H1 (cell line): ENCODE measurements around the gene CDS2. TPM values are rescaled to one million over a fixed set of nuclear protein-coding genes. Genes with fewer than 3 reads are reported as not detected.

Experiments used
- CTCF ChIA-PET: fragments of 300-600 bp; sonication (Branson Sonifier 250); formaldehyde crosslinking; loops from one replicate; lab custom pipeline; 2021; ENCODE audit not compliant: partially characterized antibody; lab: Charles Lee
- POLR2A ChIA-PET: fragments of 300-600 bp; sonication (Branson Sonifier 250); formaldehyde crosslinking; loops from one replicate; lab custom pipeline; 2021; ENCODE audit warnings: inconsistent platforms; ENCODE audit not compliant: partially characterized antibody; lab: Charles Lee
- DNase-seq, 2 experiments: peaks; one replicate each; pipeline versions ENCODE4 v3.0.0 to v3.0.0-alpha.2; 2010 to 2022; ENCODE audit warnings: low spot score in 2 of 2, low read depth in 1 of 2, mixed read lengths in 1 of 2
- FAIRE-seq: peaks from 2 replicates; lab custom pipeline; 2011; peaks lifted over from hg19 to GRCh38; lab: Jason Lieb, UNC
- H2AFZ ChIP-seq: 2 replicates; pipeline ENCODE4 v1.8.1; 2012; ENCODE audit warnings: low read length, inconsistent platforms
- H2AK5ac ChIP-seq: 2 replicates; pipeline ENCODE4 v1.6.1; 2013; ENCODE audit warnings: low read depth, low read length
- H2BK120ac ChIP-seq: replicated peaks from 2 replicates; pipeline ENCODE3; 2013; ENCODE audit warnings: low read depth, low read length, inconsistent platforms
- H2BK12ac ChIP-seq: 2 replicates; pipeline ENCODE4 v1.6.1; 2013; ENCODE audit warnings: low read depth, low read length
- H2BK15ac ChIP-seq: 2 replicates; pipeline ENCODE4 v1.6.1; 2013; ENCODE audit warnings: low read length
- H2BK20ac ChIP-seq: 2 replicates; pipeline ENCODE4 v1.6.1; 2013; ENCODE audit warnings: low read length
- H2BK5ac ChIP-seq: 2 replicates; pipeline ENCODE4 v1.6.1; 2013; ENCODE audit warnings: low read depth, low read length
- H3K14ac ChIP-seq: 2 replicates; pipeline ENCODE4 v1.6.1; 2013; ENCODE audit warnings: inconsistent platforms; ENCODE audit not compliant: insufficient read length
- H3K18ac ChIP-seq: 2 replicates; pipeline ENCODE4 v1.6.1; 2013; ENCODE audit warnings: low read length; ENCODE audit errors: extremely low read depth
- H3K23ac ChIP-seq: 2 replicates; pipeline ENCODE4 v1.6.1; 2013; ENCODE audit warnings: inconsistent platforms; ENCODE audit not compliant: insufficient read length
- H3K23me2 ChIP-seq: 2 replicates; pipeline ENCODE4 v1.6.1; 2013; ENCODE audit warnings: low read depth, low read length
- H3K27ac ChIP-seq: 2 replicates; pipeline ENCODE4 v1.6.1; 2011; ENCODE audit warnings: low read depth, low read length, inconsistent platforms
- H3K27me3 ChIP-seq, 4 experiments: replicated peaks in 1 of 4; 1 replicate in 1 of 4; 2 replicates in 3 of 4; pipeline versions ENCODE4 v1.6.1 to v1.8.1; 2011 to 2013; ENCODE audit warnings: low read length in 3 of 4, mild to moderate bottlenecking in 3 of 4, inconsistent platforms in 2 of 4, mixed read lengths in 2 of 4, moderate library complexity in 1 of 4; ENCODE audit not compliant: control insufficient read depth in 3 of 4, insufficient read depth in 3 of 4; ENCODE audit errors: extremely low read depth in 1 of 4
- H3K36me3 ChIP-seq, 4 experiments: 2 replicates each; pipeline versions ENCODE4 v1.6.1 to v1.8.1; 2011 to 2013; ENCODE audit warnings: mild to moderate bottlenecking in 4 of 4, low read length in 3 of 4, moderate library complexity in 2 of 4, control low read depth in 1 of 4, inconsistent platforms in 1 of 4; ENCODE audit not compliant: insufficient read depth in 4 of 4, control insufficient read depth in 2 of 4
- H3K4ac ChIP-seq: replicated peaks from 2 replicates; pipeline ENCODE3; 2013; ENCODE audit warnings: low read length, low read depth, mixed read lengths, inconsistent platforms; ENCODE audit not compliant: insufficient read length
- H3K4me1 ChIP-seq, 4 experiments: replicated peaks in 1 of 4; 1 replicate in 1 of 4; 2 replicates in 3 of 4; pipeline versions ENCODE4 v1.6.1 to v1.8.1; 2011 to 2013; ENCODE audit warnings: low read length in 3 of 4, inconsistent platforms in 2 of 4, mixed read lengths in 1 of 4; ENCODE audit not compliant: insufficient read depth in 4 of 4, control insufficient read depth in 3 of 4
- H3K4me2 ChIP-seq, 2 experiments: 2 replicates each; pipeline versions ENCODE4 v1.6.1 to v1.8.1; 2011 to 2013; ENCODE audit warnings: low read depth in 2 of 2, low read length in 2 of 2, control low read depth in 1 of 2, inconsistent platforms in 1 of 2, mild to moderate bottlenecking in 1 of 2; ENCODE audit not compliant: insufficient read depth in 1 of 2
- H3K4me3 ChIP-seq, 4 experiments: fragments of 200-600, 300-600 bp in 1 of 4; sonication (generic), shearing (Covaris generic), sonication (Bioruptor Twin) in 1 of 4; 2 replicates each; pipeline versions ENCODE4 v1.5.1 to v1.8.1; 2011 to 2016; ENCODE audit warnings: low read length in 4 of 4, low read depth in 3 of 4, control low read depth in 2 of 4, inconsistent platforms in 2 of 4, mild to moderate bottlenecking in 2 of 4, mixed read lengths in 1 of 4, moderate library complexity in 1 of 4; ENCODE audit not compliant: insufficient read depth in 2 of 4; ENCODE audit errors: extremely low read depth in 1 of 4
- H3K56ac ChIP-seq: replicated peaks from 2 replicates; pipeline ENCODE3; 2013; ENCODE audit warnings: low read depth, mild to moderate bottlenecking, mixed read lengths, low read length, inconsistent platforms; ENCODE audit not compliant: insufficient read length
- H3K79me1 ChIP-seq: 2 replicates; pipeline ENCODE4 v1.6.1; 2013; ENCODE audit warnings: low read depth, low read length, control low read depth
- H3K79me2 ChIP-seq, 2 experiments: 2 replicates each; pipeline versions ENCODE4 v1.6.1 to v1.8.1; 2012 to 2013; ENCODE audit warnings: low read length in 2 of 2, mild to moderate bottlenecking in 2 of 2, inconsistent platforms in 1 of 2; ENCODE audit not compliant: insufficient read depth in 2 of 2, control insufficient read depth in 1 of 2
- H3K9ac ChIP-seq, 4 experiments: replicated peaks in 1 of 4; 1 replicate in 1 of 4; 2 replicates in 3 of 4; pipeline versions ENCODE4 v1.6.1 to v1.8.1; 2011 to 2013; ENCODE audit warnings: low read depth in 3 of 4, low read length in 3 of 4, control low read depth in 2 of 4, mild to moderate bottlenecking in 2 of 4, moderate library complexity in 2 of 4, inconsistent platforms in 1 of 4; ENCODE audit errors: extremely low read depth in 1 of 4
- H3K9me3 ChIP-seq, 2 experiments: 2 replicates each; pipeline versions ENCODE4 v1.6.1 to v1.8.1; 2012 to 2013; ENCODE audit warnings: mild to moderate bottlenecking in 2 of 2, moderate library complexity in 2 of 2, control low read depth in 1 of 2, inconsistent platforms in 1 of 2, low read depth in 1 of 2, low read length in 1 of 2, mixed read lengths in 1 of 2; ENCODE audit not compliant: insufficient read depth in 2 of 2
- H4K20me1 ChIP-seq, 2 experiments: replicated peaks in 1 of 2; 2 replicates each; pipeline versions ENCODE3 to v1.8.1; 2011 to 2013; ENCODE audit warnings: inconsistent platforms in 2 of 2, low read length in 2 of 2, mild to moderate bottlenecking in 1 of 2; ENCODE audit not compliant: insufficient read depth in 2 of 2, control insufficient read depth in 1 of 2
- H4K5ac ChIP-seq: 2 replicates; pipeline ENCODE4 v1.6.1; 2013; ENCODE audit warnings: low read length, low read depth, mixed read lengths, inconsistent platforms; ENCODE audit not compliant: insufficient read length
- H4K8ac ChIP-seq: 2 replicates; pipeline ENCODE4 v1.8.0; 2013; ENCODE audit warnings: mild to moderate bottlenecking, moderate library complexity, low read length, inconsistent platforms; ENCODE audit not compliant: insufficient read depth; ENCODE audit errors: extremely low read depth
- H4K91ac ChIP-seq: replicated peaks from 2 replicates; pipeline ENCODE3; 2013; ENCODE audit warnings: low read length, mixed read lengths, inconsistent platforms; ENCODE audit not compliant: insufficient read length
- ATF2 ChIP-seq: IDR thresholded peaks from 2 replicates; pipeline ENCODE4 v1.6.1; 2012; ENCODE audit warnings: low read length, inconsistent platforms
- BACH1 ChIP-seq: IDR thresholded peaks from 2 replicates; pipeline ENCODE4 v1.6.1; 2012; ENCODE audit warnings: low read length, improper control_type of control experiment
- CBX5 ChIP-seq: fragments of 300-800, 300-1000 bp; sonication (generic); IDR thresholded peaks from 2 replicates; pipeline ENCODE4 v1.7.1; 2016; ENCODE audit warnings: antibody characterized with exemption, low read length, low read depth
- CTCF ChIP-seq, 3 experiments: IDR thresholded peaks; 1 replicate in 2 of 3; 2 replicates in 1 of 3; pipeline versions ENCODE4 v1.5.1 to v1.6.1; 2011; ENCODE audit warnings: low read length in 3 of 3, mild to moderate bottlenecking in 3 of 3, inconsistent platforms in 2 of 3, low read depth in 1 of 3, moderate library complexity in 1 of 3; ENCODE audit not compliant: insufficient read depth in 1 of 3; ENCODE audit errors: control extremely low read depth in 1 of 3
- JUND ChIP-seq: IDR thresholded peaks from 2 replicates; pipeline ENCODE4 v1.6.1; 2011; ENCODE audit warnings: mild to moderate bottlenecking, improper control_type of control experiment, low read length
- SRF ChIP-seq: IDR thresholded peaks from 2 replicates; pipeline ENCODE4 v1.6.1; 2011; ENCODE audit warnings: mild to moderate bottlenecking, low read depth, low read length, moderate library complexity
- SUZ12 ChIP-seq: fragments of 200-600 bp; sonication (generic); IDR thresholded peaks from 2 replicates; pipeline ENCODE4 v1.6.1; 2012; ENCODE audit warnings: mild to moderate bottlenecking, inconsistent platforms, low read length, moderate library complexity, mixed read lengths
- TEAD4 ChIP-seq: IDR thresholded peaks from 2 replicates; pipeline ENCODE4 v1.6.1; 2012; ENCODE audit warnings: low read depth, low read length, inconsistent platforms, mixed read lengths
- ZNF274 ChIP-seq: IDR thresholded peaks from 2 replicates; pipeline ENCODE4 v1.7.0; 2012; ENCODE audit warnings: low read length, borderline replicate concordance; ENCODE audit errors: extremely low read depth
- WGBS, 2 experiments: shearing (Covaris generic) in 1 of 2; methylation state at CpG; one replicate each; pipeline versions ENCODE4 v1.1.6 to v1.1.7; 2013 to 2015; ENCODE audit warnings: low lambda C conversion rate in 2 of 2, mixed read lengths in 2 of 2, inconsistent platforms in 1 of 2, low coverage in 1 of 2, missing lambda C conversion rate in 1 of 2; ENCODE audit not compliant: insufficient replicate concordance in 2 of 2, insufficient coverage in 1 of 2, insufficient read length in 1 of 2; ENCODE audit errors: extremely low coverage in 1 of 2, missing lambda C conversion rate in 1 of 2; 5-methylcytosine and 5-hydroxymethylcytosine counted together
- polyA plus RNA-seq, 7 experiments: library from polyadenylated mRNA; depleted of rRNA in 3 of 7; stranded (reverse) in 5 of 7; unstranded in 2 of 7; fragments of >200 nt in 5 of 7; fragments of 200-250 nt in 2 of 7; gene quantifications; 1 replicate in 5 of 7; 2 replicates in 1 of 7; 4 replicates in 1 of 7; pipeline versions ENCODE4 v1.2.1 to v1.2.3, GENCODE V29; 2011 to 2013; ENCODE audit warnings: missing spikeins in 2 of 7, mixed read lengths in 2 of 7
- total RNA-seq: library from RNA; stranded (reverse); fragmentation: NEBNext Ultra II Directional; extraction: Animal tissue kit (Norgen Biotek cat#: 25700); gene quantifications from 2 replicates; pipeline ENCODE4 v1.2.1, GENCODE V29; 2021

The CDS2 gene
- total and polyA plus RNA-seq, 2 of the 8 experiments (the other 6 are each of a cell fraction or from before 2014, with no cell fraction given) = 54.0 to 56.2 TPM

DNA sequence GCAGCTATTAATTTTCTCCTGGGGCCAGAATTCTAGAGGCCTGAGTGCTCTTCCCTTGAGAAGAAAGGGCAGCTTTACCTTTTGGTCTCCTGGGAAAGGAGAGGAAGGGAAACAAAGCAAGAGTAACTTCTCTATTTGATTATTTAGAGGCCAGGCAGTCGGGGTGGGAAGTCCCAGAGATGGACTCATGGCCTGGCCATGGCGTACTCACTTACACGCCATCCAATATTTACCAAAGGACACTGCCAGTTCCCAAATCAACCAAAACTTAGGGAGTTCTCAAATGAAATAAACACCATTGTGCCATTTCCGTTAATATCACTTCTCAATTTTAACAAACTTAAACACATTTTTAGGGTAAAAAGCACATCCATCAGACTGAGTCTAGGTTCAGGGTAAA is 76.6 kb downstream of the CDS2 start:
- WGBS, 2 experiments = 87% methylated on average over 4 of the region's 4 CpGs; no CpG with 5 or more reads in 1 of the 2 experiments
- Histone ChIP-seq H3K23me2 (no peaks in the 10 kb centered on the region; the same call in 1 of the 2 replicates), H3K36me3 (no peaks in the 10 kb centered on the region; a peak in 1 of 8 replicates), H3K4me3 (no peak overlapping the region), H2BK15ac (no peak overlapping the region), H2AK5ac (no peak overlapping the region), H3K27me3 (no peaks in the 10 kb centered on the region), H2BK12ac (no peak overlapping the region), H3K9me3 (no peaks in the 10 kb centered on the region), H2BK120ac (no peak overlapping the region), H3K14ac (no peak overlapping the region), H3K4me2 (no peak overlapping the region), H3K56ac (no peak overlapping the region), H3K4me1 (peaks cover 0 to 2% (median 0%) of the 10 kb centered on the region in 4 experiments; a peak in 1 of 7 replicates), H3K27ac (no peak overlapping the region), H3K9ac (no peak overlapping the region), H3K79me2 (no peaks in the 10 kb centered on the region), H2BK5ac (no peak overlapping the region), H2AFZ (no peak overlapping the region), H3K4ac (no peak overlapping the region), H4K8ac (no peak overlapping the region), H3K79me1 (no peaks in the 10 kb centered on the region; the same call in 1 of the 2 replicates), H3K18ac (no peak overlapping the region), H4K91ac (no peak overlapping the region), H3K23ac (no peak overlapping the region), H4K20me1 (peaks cover 0 to 4% of the 10 kb centered on the region in 2 experiments), H4K5ac (no peak overlapping the region), H2BK20ac (no peak overlapping the region)
- ChIA-PET CTCF (interaction anchor here (0.6 to 13.1 kb wide), 9 partner anchors 8 to 1147 kb away, joined by 3 to 242 read pairs (median 9); partner anchors contain the start of gene PROKR2), POLR2A (interaction anchor here (1.9 kb wide), 1 partner anchor 84 kb away, joined by 10 read pairs; the partner anchor contains the start of gene PCNA)
- DNase-seq (no peak), FAIRE-seq (no peak)
- TF ChIP-seq TEAD4 (no peak), SRF (no peak), CBX5 (no peak), ATF2 (no peak), SUZ12 (no peak), JUND (no peak), BACH1 (no peak), CTCF (IDR thresholded peaks at IDR 0.05; ENCODE audit: control extremely low read depth in 1 of 3, insufficient read depth in 1 of 3, low read depth in 1 of 3, low read length in 3 of 3) (no peak), ZNF274 (no peak)
